Measurements from ENCODE around the gene SLIT1.

DNA sequence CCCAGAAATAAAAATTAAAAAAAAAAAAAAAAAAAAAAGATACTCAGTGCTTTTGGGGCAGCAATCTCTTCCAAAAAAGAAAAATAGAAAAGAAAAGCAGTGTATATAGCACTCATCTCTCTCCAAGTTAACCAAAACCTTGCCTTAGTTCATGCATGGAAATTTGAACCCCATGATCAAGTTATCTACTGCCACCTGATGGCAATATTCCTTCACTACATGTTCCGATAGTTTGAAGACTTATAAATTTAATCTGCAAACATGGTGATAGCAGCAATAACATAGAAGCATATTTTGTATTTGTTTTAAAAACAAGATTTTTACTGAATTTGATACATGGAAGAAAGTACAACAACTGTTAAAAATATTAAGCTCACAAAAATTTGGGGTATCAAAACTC lies 48.6 kb upstream of the SLIT1 start:
- TF ChIP-seq, protein P1, sequence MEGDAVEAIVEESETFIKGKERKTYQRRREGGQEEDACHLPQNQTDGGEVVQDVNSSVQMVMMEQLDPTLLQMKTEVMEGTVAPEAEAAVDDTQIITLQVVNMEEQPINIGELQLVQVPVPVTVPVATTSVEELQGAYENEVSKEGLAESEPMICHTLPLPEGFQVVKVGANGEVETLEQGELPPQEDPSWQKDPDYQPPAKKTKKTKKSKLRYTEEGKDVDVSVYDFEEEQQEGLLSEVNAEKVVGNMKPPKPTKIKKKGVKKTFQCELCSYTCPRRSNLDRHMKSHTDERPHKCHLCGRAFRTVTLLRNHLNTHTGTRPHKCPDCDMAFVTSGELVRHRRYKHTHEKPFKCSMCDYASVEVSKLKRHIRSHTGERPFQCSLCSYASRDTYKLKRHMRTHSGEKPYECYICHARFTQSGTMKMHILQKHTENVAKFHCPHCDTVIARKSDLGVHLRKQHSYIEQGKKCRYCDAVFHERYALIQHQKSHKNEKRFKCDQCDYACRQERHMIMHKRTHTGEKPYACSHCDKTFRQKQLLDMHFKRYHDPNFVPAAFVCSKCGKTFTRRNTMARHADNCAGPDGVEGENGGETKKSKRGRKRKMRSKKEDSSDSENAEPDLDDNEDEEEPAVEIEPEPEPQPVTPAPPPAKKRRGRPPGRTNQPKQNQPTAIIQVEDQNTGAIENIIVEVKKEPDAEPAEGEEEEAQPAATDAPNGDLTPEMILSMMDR (IDR thresholded peaks at IDR 0.05), result peak in 2 of 3 experiments; percentile 42 to 45
- TF ChIP-seq POLR2A (IDR thresholded peaks at IDR 0.05), result no peak

Measured in testis (tissue), 2 donors.